Muscle layer of duodenum (tissue), 2 donors: ENCODE data around the gene STK17A.

Experiments used
- H3K27ac ChIP-seq: one replicate; pipeline ENCODE4 v1.7.0; 2013; ENCODE audit warnings: mild to moderate bottlenecking, low read length
- H3K27me3 ChIP-seq: one replicate; pipeline ENCODE4 v1.7.0; 2013; ENCODE audit warnings: low read depth, mild to moderate bottlenecking, control low read depth, low read length
- H3K36me3 ChIP-seq, 2 donors: one replicate each; pipeline ENCODE4 v1.7.0; 2013; ENCODE audit warnings: low read length in 2 of 2, control low read depth in 1 of 2, mild to moderate bottlenecking in 1 of 2; ENCODE audit not compliant: insufficient read depth in 2 of 2, control insufficient read depth in 1 of 2
- H3K4me1 ChIP-seq, 2 donors: one replicate each; pipeline ENCODE4 v1.7.0; 2013; ENCODE audit warnings: low read length in 2 of 2, mild to moderate bottlenecking in 2 of 2, control low read depth in 1 of 2, moderate library complexity in 1 of 2; ENCODE audit not compliant: insufficient read depth in 2 of 2, control insufficient read depth in 1 of 2
- H3K4me3 ChIP-seq, 2 donors: one replicate each; pipeline ENCODE4 v1.7.0; 2013; ENCODE audit warnings: low read length in 2 of 2, low read depth in 1 of 2, mild to moderate bottlenecking in 1 of 2
- H3K9me3 ChIP-seq, 2 donors: one replicate each; pipeline ENCODE4 v1.7.0; 2013; ENCODE audit warnings: low read length in 2 of 2, control low read depth in 1 of 2, mild to moderate bottlenecking in 1 of 2; ENCODE audit not compliant: control insufficient read depth in 1 of 2
- donor health status: healthy.

STK17A gene

DNA sequence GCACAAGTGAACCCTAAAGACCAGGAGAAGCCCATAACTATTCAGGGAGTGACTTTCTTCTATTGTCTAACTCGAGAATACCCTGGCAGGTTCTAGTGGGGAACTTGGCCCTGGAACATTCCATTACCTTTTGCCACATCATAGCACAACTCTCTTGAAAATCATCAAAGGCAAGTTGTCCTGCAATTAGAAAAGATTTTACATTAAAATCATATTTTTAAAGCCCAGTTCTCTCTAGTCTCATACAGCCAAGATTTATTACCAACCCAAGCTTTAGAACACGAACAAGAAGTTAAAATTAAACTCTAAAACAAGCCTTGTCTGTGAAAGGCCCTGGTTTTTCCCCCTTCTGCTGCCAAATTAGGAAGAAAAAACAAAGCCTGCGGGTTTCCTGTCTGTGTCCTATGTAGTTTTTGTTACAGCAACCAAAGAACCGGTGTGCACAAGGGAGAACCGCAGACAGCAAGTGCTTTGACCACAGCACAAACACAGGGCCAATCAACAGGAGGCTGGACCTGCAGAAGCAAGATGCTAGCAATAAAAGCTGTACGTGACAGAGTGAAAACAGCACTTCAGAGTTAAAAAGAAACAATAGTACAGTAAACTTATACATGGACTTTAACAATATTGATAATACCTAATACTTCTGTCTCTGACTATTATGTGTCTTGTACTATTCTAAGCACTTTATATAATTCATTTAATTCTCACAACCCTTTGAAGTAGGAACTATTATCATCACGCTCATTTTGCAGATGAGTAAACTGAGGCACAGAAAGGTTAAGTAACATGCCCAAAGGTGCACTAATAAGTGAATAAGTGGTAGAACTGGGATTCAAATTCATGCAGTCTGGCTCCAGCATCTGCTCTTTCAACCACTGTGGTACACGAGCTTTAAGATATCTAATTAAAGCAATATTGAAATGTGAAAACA is 65.8 kb downstream of the STK17A start:
- H3K4me3 ChIP-seq, result peak overlapping the region in 1 of 2 donors; percentile 5
- peaks cover 40 to 45% of the 10 kb centered on the region in 2 donors for H3K4me1 ChIP-seq

GRCh38 chr7:43649755-43650274 is 66.9 kb downstream of the STK17A start:
- Histone ChIP-seq H3K4me3 (no peak overlapping the region), H3K27me3 (no peaks in the 10 kb centered on the region), H3K27ac (peak overlapping the region; percentile 75), H3K9me3 (no peaks in the 10 kb centered on the region), H3K4me1 (peaks cover 40 to 45% of the 10 kb centered on the region in 2 donors), H3K36me3 (peaks cover 0 to 14% of the 10 kb centered on the region in 2 donors)

More for the DNA sequence above, 65.8 kb downstream of the STK17A start:
- peaks cover 0 to 14% of the 10 kb centered on the region in 2 donors for H3K36me3 ChIP-seq
- H3K9me3 ChIP-seq, result no peaks in the 10 kb centered on the region
- H3K27me3 ChIP-seq, result no peaks in the 10 kb centered on the region
- peak overlapping the region; percentile 78 for H3K27ac ChIP-seq

DNA sequence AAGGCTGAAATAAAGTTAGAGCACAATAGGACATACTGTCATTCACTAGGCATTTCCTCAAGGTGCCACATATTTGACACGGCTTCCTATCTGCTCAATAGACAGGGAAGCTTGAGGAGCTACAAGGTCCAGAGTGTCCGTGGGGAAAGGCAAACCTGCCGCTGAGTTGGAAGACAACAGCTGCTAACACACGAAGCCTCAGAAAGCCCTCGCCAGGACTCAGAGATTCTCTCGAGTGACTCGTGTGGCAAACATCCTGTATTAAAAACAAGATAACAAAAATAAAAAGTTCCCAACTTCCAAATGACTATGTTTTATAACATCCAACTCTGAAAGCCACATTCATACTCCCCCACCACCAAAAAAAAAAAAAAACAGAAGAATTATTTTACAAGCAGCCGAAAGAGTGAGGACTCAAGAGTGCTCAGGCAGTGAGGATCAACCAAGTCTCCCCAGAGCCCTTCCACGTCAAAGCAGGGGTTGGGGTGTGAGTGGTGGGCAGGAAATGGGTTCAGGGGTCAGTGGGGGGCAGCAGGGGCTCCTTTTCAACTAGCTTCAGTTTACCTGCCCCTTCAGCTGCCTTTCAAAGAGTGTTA is 67.6 kb downstream of the STK17A start:
- Histone ChIP-seq H3K36me3 (peaks cover 0 to 14% of the 10 kb centered on the region in 2 donors), H3K9me3 (no peaks in the 10 kb centered on the region), H3K4me3 (no peak overlapping the region), H3K27ac (peak overlapping the region; percentile 75), H3K27me3 (no peaks in the 10 kb centered on the region), H3K4me1 (peaks cover 40 to 45% of the 10 kb centered on the region in 2 donors)

GRCh38 chr7:43652364-43652763 is 69.5 kb downstream of the STK17A start:
- Histone ChIP-seq H3K36me3 (peaks cover 0 to 8% of the 10 kb centered on the region in 2 donors), H3K27ac (no peak overlapping the region), H3K4me1 (peaks cover 24 to 33% of the 10 kb centered on the region in 2 donors), H3K9me3 (no peaks in the 10 kb centered on the region), H3K27me3 (no peaks in the 10 kb centered on the region), H3K4me3 (no peak overlapping the region)

DNA sequence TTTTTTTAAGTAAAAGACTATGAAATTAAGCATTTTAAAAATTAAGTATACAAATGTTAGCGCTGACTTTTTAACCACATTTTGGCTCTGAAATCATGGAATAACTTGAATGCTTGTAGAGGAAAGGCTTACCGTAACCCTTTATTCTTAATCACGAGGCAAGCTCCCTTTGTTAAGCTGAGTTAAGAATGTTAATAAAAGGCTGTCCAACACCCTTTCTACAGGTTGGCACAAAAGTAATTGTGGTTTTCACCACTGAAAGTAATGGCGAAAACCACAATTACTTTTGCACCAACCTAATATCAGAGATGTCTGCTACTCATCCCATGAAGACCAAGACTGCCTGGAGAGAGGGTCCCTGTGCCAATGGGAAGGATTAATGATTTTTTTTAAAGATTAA is 70.6 kb downstream of the STK17A start:
- no peak overlapping the region for H3K27ac ChIP-seq
- peaks cover 1 to 2% of the 10 kb centered on the region in 2 donors for H3K36me3 ChIP-seq
- H3K4me3 ChIP-seq, result no peak overlapping the region
- no peaks in the 10 kb centered on the region for H3K9me3 ChIP-seq
- H3K4me1 ChIP-seq, result peaks cover 16 to 25% of the 10 kb centered on the region in 2 donors
- no peaks in the 10 kb centered on the region for H3K27me3 ChIP-seq

GRCh38 chr7:43653891-43654504 is 71.1 kb downstream of the STK17A start:
- H3K27me3 ChIP-seq, result no peaks in the 10 kb centered on the region
- H3K4me3 ChIP-seq, result no peak overlapping the region
- no peaks in the 10 kb centered on the region for H3K9me3 ChIP-seq
- peaks cover 3 to 5% of the 10 kb centered on the region in 2 donors for H3K36me3 ChIP-seq
- H3K27ac ChIP-seq, result no peak overlapping the region
- peaks cover 11 to 19% of the 10 kb centered on the region in 2 donors for H3K4me1 ChIP-seq

DNA sequence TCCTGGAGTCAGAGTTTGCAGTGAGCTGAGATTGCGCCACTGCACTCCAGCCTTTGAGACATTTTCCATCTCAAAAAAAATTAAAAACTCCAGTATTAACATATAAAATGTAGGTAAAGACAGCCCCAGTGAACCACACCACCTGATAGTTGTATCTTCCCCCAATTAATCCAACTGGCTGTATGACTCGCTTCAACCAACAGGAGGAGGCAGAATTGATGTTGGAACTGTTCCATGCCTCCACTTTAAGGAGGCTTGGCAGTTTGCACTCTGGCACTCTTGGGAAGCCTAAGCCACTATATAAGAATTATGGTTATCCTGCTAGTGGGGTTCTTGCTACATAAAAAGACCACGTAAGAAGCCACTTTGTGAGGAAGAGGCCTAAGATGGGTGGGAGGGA is 72.7 kb downstream of the STK17A start:
- peaks cover 0 to 3% of the 10 kb centered on the region in 2 donors for H3K4me1 ChIP-seq
- no peaks in the 10 kb centered on the region for H3K27me3 ChIP-seq

GRCh38 chr7:43656997-43657396 is 74.1 kb downstream of the STK17A start:
- Histone ChIP-seq H3K9me3 (no peaks in the 10 kb centered on the region), H3K27ac (no peak overlapping the region), H3K27me3 (no peaks in the 10 kb centered on the region), H3K4me3 (no peak overlapping the region), H3K36me3 (peaks cover 3 to 7% of the 10 kb centered on the region in 2 donors), H3K4me1 (no peaks in the 10 kb centered on the region)

More for the DNA sequence above, 72.7 kb downstream of the STK17A start:
- H3K36me3 ChIP-seq, result peaks cover 3 to 7% of the 10 kb centered on the region in 2 donors
- no peak overlapping the region for H3K4me3 ChIP-seq
- H3K27ac ChIP-seq, result no peak overlapping the region
- no peaks in the 10 kb centered on the region for H3K9me3 ChIP-seq

DNA sequence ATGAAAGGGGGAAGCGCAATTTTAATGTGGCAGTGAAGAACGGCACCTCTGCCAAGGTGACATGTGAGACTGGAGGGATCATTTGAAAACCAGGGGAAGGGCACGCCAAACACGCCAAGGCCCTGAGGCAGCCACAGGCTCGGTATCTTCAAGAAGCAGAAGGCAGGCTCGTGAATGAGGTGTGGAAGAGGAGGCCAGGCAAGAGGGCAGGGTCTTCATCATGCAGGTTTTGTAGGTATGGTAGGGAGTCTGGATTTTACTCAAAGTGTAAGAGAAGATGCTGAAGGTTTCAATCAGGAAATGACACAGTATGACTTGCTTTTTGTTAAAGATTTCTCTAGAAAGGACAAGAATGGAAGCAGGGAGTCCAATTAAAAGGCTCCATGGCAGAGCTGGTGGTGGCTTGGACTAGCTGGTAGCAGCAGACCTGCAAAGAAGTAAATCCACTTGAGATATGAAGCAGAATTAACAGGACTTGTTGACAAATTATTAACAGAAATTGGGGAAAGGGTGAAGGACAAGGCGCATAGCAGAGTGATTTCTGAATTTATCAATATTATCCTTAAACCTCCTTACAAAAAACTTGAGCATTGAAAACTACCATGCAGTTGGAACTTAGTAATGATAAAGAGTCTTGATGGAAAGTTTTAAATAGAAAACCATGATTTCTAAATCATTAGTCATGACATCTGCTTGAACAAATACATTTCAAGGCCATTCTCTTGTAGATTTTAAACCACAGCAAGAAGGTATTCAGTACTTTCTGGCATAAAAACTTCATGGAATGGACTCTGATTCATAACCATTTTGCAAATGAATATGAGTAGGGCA is 76.0 kb downstream of the STK17A start:
- no peak overlapping the region for H3K27ac ChIP-seq
- H3K36me3 ChIP-seq, result peaks cover 3 to 7% of the 10 kb centered on the region in 2 donors
- H3K27me3 ChIP-seq, result no peaks in the 10 kb centered on the region
- H3K4me1 ChIP-seq, result no peaks in the 10 kb centered on the region
- H3K9me3 ChIP-seq, result no peaks in the 10 kb centered on the region
- H3K4me3 ChIP-seq, result no peak overlapping the region

GRCh38 chr7:43659549-43659896 is 76.6 kb downstream of the STK17A start:
- Histone ChIP-seq H3K4me1 (peaks cover 0 to 1% of the 10 kb centered on the region in 2 donors), H3K27ac (no peak overlapping the region), H3K36me3 (peaks cover 3 to 7% of the 10 kb centered on the region in 2 donors), H3K9me3 (no peaks in the 10 kb centered on the region), H3K27me3 (no peaks in the 10 kb centered on the region), H3K4me3 (no peak overlapping the region)
